ENCODE results near the gene SMIM44.
A peak's percentile ranks its signal among the peaks of the same experiment; 100 is the strongest.

Gene SMIM44

GRCh38 chr19:3471954-3472655 lies 11.1 kb downstream of the SMIM44 start:
- peak; percentile 65 for ATAC-seq
- TF ChIP-seq ZC3H10 (CRISPR knock-in tag; IDR thresholded peaks at IDR 0.05) (no peak), ISL1 (CRISPR knock-in tag; IDR thresholded peaks at IDR 0.05) (no peak), ZFP3 (CRISPR knock-in tag; IDR thresholded peaks at IDR 0.05) (no peak), OSR1 (CRISPR knock-in tag; IDR thresholded peaks at IDR 0.05) (no peak), GLIS3 (CRISPR knock-in tag; IDR thresholded peaks at IDR 0.05) (no peak), ZNF565 (CRISPR knock-in tag; conservative IDR thresholded peaks at IDR 0.05; ENCODE audit: low read depth) (no peak), SNAI2 (CRISPR knock-in tag; IDR thresholded peaks at IDR 0.05) (no peak), PPARA (CRISPR knock-in tag; IDR thresholded peaks at IDR 0.05; ENCODE audit: borderline replicate concordance) (no peak), CSDC2 (CRISPR knock-in tag; IDR thresholded peaks at IDR 0.05) (no peak), BACH2 (CRISPR knock-in tag; IDR thresholded peaks at IDR 0.05; ENCODE audit: borderline replicate concordance) (no peak), TCF4 (CRISPR knock-in tag; IDR thresholded peaks at IDR 0.05; ENCODE audit: borderline replicate concordance) (no peak), CSRNP3 (CRISPR knock-in tag; IDR thresholded peaks at IDR 0.05) (no peak), RARB (CRISPR knock-in tag; IDR thresholded peaks at IDR 0.05) (no peak)
- TF ChIP-seq, protein P1, sequence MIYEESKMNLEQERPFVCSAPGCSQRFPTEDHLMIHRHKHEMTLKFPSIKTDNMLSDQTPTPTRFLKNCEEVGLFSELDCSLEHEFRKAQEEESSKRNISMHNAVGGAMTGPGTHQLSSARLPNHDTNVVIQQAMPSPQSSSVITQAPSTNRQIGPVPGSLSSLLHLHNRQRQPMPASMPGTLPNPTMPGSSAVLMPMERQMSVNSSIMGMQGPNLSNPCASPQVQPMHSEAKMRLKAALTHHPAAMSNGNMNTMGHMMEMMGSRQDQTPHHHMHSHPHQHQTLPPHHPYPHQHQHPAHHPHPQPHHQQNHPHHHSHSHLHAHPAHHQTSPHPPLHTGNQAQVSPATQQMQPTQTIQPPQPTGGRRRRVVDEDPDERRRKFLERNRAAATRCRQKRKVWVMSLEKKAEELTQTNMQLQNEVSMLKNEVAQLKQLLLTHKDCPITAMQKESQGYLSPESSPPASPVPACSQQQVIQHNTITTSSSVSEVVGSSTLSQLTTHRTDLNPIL (CRISPR knock-in tag; IDR thresholded peaks at IDR 0.05; ENCODE audit: low read depth), result no peak
- TF ChIP-seq, protein P2, sequence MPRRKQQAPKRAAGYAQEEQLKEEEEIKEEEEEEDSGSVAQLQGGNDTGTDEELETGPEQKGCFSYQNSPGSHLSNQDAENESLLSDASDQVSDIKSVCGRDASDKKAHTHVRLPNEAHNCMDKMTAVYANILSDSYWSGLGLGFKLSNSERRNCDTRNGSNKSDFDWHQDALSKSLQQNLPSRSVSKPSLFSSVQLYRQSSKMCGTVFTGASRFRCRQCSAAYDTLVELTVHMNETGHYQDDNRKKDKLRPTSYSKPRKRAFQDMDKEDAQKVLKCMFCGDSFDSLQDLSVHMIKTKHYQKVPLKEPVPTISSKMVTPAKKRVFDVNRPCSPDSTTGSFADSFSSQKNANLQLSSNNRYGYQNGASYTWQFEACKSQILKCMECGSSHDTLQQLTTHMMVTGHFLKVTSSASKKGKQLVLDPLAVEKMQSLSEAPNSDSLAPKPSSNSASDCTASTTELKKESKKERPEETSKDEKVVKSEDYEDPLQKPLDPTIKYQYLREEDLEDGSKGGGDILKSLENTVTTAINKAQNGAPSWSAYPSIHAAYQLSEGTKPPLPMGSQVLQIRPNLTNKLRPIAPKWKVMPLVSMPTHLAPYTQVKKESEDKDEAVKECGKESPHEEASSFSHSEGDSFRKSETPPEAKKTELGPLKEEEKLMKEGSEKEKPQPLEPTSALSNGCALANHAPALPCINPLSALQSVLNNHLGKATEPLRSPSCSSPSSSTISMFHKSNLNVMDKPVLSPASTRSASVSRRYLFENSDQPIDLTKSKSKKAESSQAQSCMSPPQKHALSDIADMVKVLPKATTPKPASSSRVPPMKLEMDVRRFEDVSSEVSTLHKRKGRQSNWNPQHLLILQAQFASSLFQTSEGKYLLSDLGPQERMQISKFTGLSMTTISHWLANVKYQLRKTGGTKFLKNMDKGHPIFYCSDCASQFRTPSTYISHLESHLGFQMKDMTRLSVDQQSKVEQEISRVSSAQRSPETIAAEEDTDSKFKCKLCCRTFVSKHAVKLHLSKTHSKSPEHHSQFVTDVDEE (CRISPR knock-in tag; IDR thresholded peaks at IDR 0.05), result no peak
- TF ChIP-seq, protein P3, sequence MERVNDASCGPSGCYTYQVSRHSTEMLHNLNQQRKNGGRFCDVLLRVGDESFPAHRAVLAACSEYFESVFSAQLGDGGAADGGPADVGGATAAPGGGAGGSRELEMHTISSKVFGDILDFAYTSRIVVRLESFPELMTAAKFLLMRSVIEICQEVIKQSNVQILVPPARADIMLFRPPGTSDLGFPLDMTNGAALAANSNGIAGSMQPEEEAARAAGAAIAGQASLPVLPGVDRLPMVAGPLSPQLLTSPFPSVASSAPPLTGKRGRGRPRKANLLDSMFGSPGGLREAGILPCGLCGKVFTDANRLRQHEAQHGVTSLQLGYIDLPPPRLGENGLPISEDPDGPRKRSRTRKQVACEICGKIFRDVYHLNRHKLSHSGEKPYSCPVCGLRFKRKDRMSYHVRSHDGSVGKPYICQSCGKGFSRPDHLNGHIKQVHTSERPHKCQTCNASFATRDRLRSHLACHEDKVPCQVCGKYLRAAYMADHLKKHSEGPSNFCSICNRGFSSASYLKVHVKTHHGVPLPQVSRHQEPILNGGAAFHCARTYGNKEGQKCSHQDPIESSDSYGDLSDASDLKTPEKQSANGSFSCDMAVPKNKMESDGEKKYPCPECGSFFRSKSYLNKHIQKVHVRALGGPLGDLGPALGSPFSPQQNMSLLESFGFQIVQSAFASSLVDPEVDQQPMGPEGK (CRISPR knock-in tag; IDR thresholded peaks at IDR 0.05; ENCODE audit: borderline replicate concordance), result no peak

GRCh38 chr19:3470500-3471128 lies 12.6 kb downstream of the SMIM44 start:
- TF ChIP-seq, protein P1 (CRISPR knock-in tag; IDR thresholded peaks at IDR 0.05; ENCODE audit: low read depth), result no peak
- TF ChIP-seq TOX (CRISPR knock-in tag; IDR thresholded peaks at IDR 0.05; ENCODE audit: borderline replicate concordance), result no peak
- TF ChIP-seq ZFP3 (CRISPR knock-in tag; IDR thresholded peaks at IDR 0.05), result no peak

DNA sequence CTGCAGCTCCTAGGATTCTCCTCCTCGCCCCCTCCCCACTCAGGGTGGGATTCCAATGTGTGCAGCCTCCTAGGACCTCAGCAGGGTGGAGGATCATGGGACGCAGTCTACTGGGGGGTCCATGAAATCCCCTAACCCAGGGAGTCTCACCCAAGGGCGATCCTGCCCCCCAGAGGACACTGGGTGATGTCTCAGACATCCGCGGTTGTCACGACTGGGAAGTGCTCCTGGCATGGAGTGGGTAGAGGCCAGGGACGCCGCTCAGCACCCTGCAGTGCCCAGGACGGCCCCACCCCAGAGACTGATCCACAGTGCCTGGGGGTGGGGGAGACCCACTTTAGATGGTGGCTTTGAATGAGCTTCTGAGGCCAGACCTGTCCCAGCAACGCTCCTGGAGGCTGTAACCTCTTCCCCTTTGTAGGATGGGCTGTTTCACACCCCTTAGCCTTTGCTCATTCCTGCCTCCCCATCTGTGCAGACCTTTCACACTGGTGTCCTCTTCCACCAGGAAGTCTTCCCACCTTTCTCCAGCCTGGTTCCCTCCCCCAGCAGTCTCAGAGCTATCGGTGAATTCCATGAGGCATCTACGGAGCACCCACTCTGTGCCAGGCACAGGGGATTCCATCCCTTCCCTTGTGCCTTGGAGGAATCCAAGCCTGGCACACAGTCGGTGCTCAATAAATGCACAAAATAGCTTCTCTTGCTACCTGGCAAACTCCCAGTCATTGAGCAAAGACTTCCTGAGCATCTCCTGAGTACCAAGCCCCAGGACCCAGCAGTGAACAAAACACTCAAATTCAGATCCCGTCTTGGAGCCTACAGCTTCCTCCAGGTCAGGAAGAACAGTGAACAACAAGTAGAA lies 13.4 kb downstream of the SMIM44 start:
- ATAC-seq, result no peak
- TF ChIP-seq, protein P3 (CRISPR knock-in tag; IDR thresholded peaks at IDR 0.05; ENCODE audit: borderline replicate concordance), result no peak

More at GRCh38 chr19:3470500-3471128, 12.6 kb downstream of the SMIM44 start:
- peak; percentile 15; the same call in 2 of the 3 replicates for ATAC-seq

Measured in SK-N-SH treated with all-trans-retinoic acid at 6 μM for 48 hours (cell line).